H9 (cell line): Measurements from ENCODE around the gene TIMM9. TPM values are rescaled to one million over a fixed set of nuclear protein-coding genes. Genes with fewer than 3 reads are reported as not detected.

ENCODE experiments used
- DNase-seq: peaks from one replicate; pipeline ENCODE4 v3.0.0-alpha.2; 2017
- H2AFZ ChIP-seq: one replicate; pipeline ENCODE4 v1.6.1; 2013; ENCODE audit warnings: mild to moderate bottlenecking, low read length, control low read depth, moderate library complexity
- H2AK5ac ChIP-seq: 2 replicates; pipeline ENCODE4 v1.6.1; 2013; ENCODE audit warnings: low read length, control low read depth, mixed read lengths; ENCODE audit not compliant: insufficient read length
- H2BK120ac ChIP-seq: one replicate; pipeline ENCODE4 v1.6.1; 2013; ENCODE audit warnings: low read depth, mild to moderate bottlenecking, low read length, control low read depth, inconsistent platforms; ENCODE audit not compliant: poor library complexity, severe bottlenecking
- H2BK12ac ChIP-seq: 2 replicates; pipeline ENCODE4 v1.6.1; 2013; ENCODE audit warnings: low read length, control low read depth, mixed read lengths, low read depth; ENCODE audit not compliant: insufficient read length
- H2BK15ac ChIP-seq: 2 replicates; pipeline ENCODE4 v1.6.1; 2013; ENCODE audit warnings: low read depth, low read length, control low read depth
- H2BK20ac ChIP-seq: one replicate; pipeline ENCODE4 v1.6.1; 2013; ENCODE audit warnings: low read depth, mild to moderate bottlenecking, low read length, control low read depth, inconsistent platforms; ENCODE audit not compliant: poor library complexity, severe bottlenecking
- H2BK5ac ChIP-seq: 2 replicates; pipeline ENCODE4 v1.6.1; 2013; ENCODE audit warnings: low read length, control low read depth, mixed read lengths; ENCODE audit not compliant: insufficient read length
- H3K14ac ChIP-seq: 2 replicates; pipeline ENCODE4 v1.6.1; 2013; ENCODE audit warnings: low read length, control low read depth; ENCODE audit not compliant: insufficient read depth
- H3K18ac ChIP-seq: 2 replicates; pipeline ENCODE4 v1.6.1; 2013; ENCODE audit warnings: low read depth, mild to moderate bottlenecking, mixed read lengths, low read length, control low read depth; ENCODE audit not compliant: insufficient read length
- H3K23ac ChIP-seq: 2 replicates; pipeline ENCODE4 v1.6.1; 2013; ENCODE audit warnings: low read length, control low read depth, mixed read lengths, low read depth; ENCODE audit not compliant: insufficient read length
- H3K23me2 ChIP-seq: 2 replicates; pipeline ENCODE4 v1.6.1; 2013; ENCODE audit warnings: low read depth, mild to moderate bottlenecking, mixed read lengths, low read length, control low read depth; ENCODE audit not compliant: insufficient read length, poor library complexity, severe bottlenecking
- H3K27ac ChIP-seq: 2 replicates; pipeline ENCODE4 v1.5.1; 2013; ENCODE audit warnings: low read length, control low read depth, mixed read lengths, low read depth; ENCODE audit not compliant: insufficient read length
- H3K27me3 ChIP-seq: 2 replicates; pipeline ENCODE4 v1.6.1; 2013; ENCODE audit warnings: low read length, control low read depth, inconsistent platforms; ENCODE audit not compliant: insufficient read depth
- H3K4ac ChIP-seq: 2 replicates; pipeline ENCODE4 v1.6.1; 2013; ENCODE audit warnings: low read depth, mild to moderate bottlenecking, control low read depth, inconsistent platforms, low read length, moderate library complexity
- H3K4me1 ChIP-seq: 2 replicates; pipeline ENCODE4 v1.6.1; 2013; ENCODE audit warnings: low read length, control low read depth, inconsistent platforms; ENCODE audit not compliant: insufficient read depth
- H3K4me2 ChIP-seq: 2 replicates; pipeline ENCODE4 v1.6.1; 2013; ENCODE audit warnings: low read length, control low read depth, mixed read lengths; ENCODE audit not compliant: insufficient read length, insufficient read depth
- H3K56ac ChIP-seq: 2 replicates; pipeline ENCODE4 v1.6.1; 2013; ENCODE audit warnings: low read depth, mild to moderate bottlenecking, mixed read lengths, low read length, control low read depth; ENCODE audit not compliant: insufficient read length
- H3K79me1 ChIP-seq: 2 replicates; pipeline ENCODE4 v1.6.1; 2013; ENCODE audit warnings: low read depth, mild to moderate bottlenecking, moderate library complexity, low read length, control low read depth, inconsistent platforms; ENCODE audit not compliant: insufficient read depth, poor library complexity, severe bottlenecking
- H3K79me2 ChIP-seq: 2 replicates; pipeline ENCODE4 v1.6.1; 2013; ENCODE audit warnings: low read length, control low read depth, inconsistent platforms; ENCODE audit not compliant: insufficient read depth
- H3K9ac ChIP-seq: 2 replicates; pipeline ENCODE4 v1.6.1; 2013; ENCODE audit warnings: low read length, control low read depth, mixed read lengths; ENCODE audit not compliant: insufficient read length; ENCODE audit errors: extremely low read depth
- H3K9me3 ChIP-seq: one replicate; pipeline ENCODE4 v1.6.1; 2013; ENCODE audit warnings: low read depth, low read length, inconsistent platforms; ENCODE audit not compliant: control insufficient read depth
- H3T11ph ChIP-seq: one replicate; pipeline ENCODE4 v1.6.1; 2013; ENCODE audit warnings: mild to moderate bottlenecking, low read length, control low read depth, inconsistent platforms
- H4K20me1 ChIP-seq: one replicate; pipeline ENCODE4 v1.6.1; 2013; ENCODE audit not compliant: control insufficient read depth, insufficient read length, insufficient read depth
- H4K5ac ChIP-seq: 2 replicates; pipeline ENCODE4 v1.6.1; 2013; ENCODE audit warnings: low read depth, mild to moderate bottlenecking, mixed read lengths, low read length, control low read depth; ENCODE audit not compliant: insufficient read length
- H4K8ac ChIP-seq: replicated peaks from 2 replicates; pipeline ENCODE4 v1.6.1; 2013; ENCODE audit warnings: low read length, control low read depth, mixed read lengths, low read depth; ENCODE audit not compliant: insufficient read length
- H4K91ac ChIP-seq: 2 replicates; pipeline ENCODE4 v1.6.1; 2013; ENCODE audit warnings: low read depth, mild to moderate bottlenecking, moderate library complexity, mixed read lengths, low read length, control low read depth; ENCODE audit not compliant: insufficient read length
- H3K27ac Mint-ChIP-seq, 3 experiments: 2 replicates in 2 of 3; 3 replicates in 1 of 3; pipeline ENCODE4 v1.8.0; 2020 to 2021; ENCODE audit warnings: mixed read lengths in 3 of 3, mild to moderate bottlenecking in 1 of 3, moderate library complexity in 1 of 3
- H3K27me3 Mint-ChIP-seq: 2 replicates; pipeline ENCODE4 v1.8.0; 2021; ENCODE audit warnings: low read depth, mild to moderate bottlenecking, moderate library complexity, mixed read lengths
- H3K36me3 Mint-ChIP-seq, 3 experiments: 2 replicates in 2 of 3; 3 replicates in 1 of 3; pipeline ENCODE4 v1.8.0; 2020 to 2021; ENCODE audit warnings: low read depth in 3 of 3, mixed read lengths in 3 of 3; ENCODE audit not compliant: insufficient read depth in 1 of 3
- H3K4me1 Mint-ChIP-seq, 2 experiments: 2 replicates each; pipeline ENCODE4 v1.8.0; 2020; ENCODE audit warnings: mixed read lengths in 2 of 2
- H3K4me3 Mint-ChIP-seq, 2 experiments: 2 replicates in 1 of 2; 3 replicates in 1 of 2; pipeline ENCODE4 v1.8.0; 2020 to 2021; ENCODE audit warnings: mild to moderate bottlenecking in 2 of 2, mixed read lengths in 2 of 2, moderate library complexity in 1 of 2
- H3K9me3 Mint-ChIP-seq, 2 experiments: 2 replicates in 1 of 2; 3 replicates in 1 of 2; pipeline ENCODE4 v1.8.0; 2020; ENCODE audit warnings: mild to moderate bottlenecking in 2 of 2, mixed read lengths in 2 of 2, moderate library complexity in 1 of 2
- WGBS: extraction: QIAGEN DNeasy Blood & Tissue Kit; methylation state at CpG from one replicate; pipeline ENCODE4 v1.1.7; 2013; ENCODE audit warnings: missing lambda C conversion rate, low lambda C conversion rate, mixed read lengths; ENCODE audit not compliant: insufficient read length; ENCODE audit errors: extremely low coverage; 5-methylcytosine and 5-hydroxymethylcytosine counted together
- total RNA-seq: library from RNA; stranded (reverse); gene quantifications from 2 replicates; pipeline ENCODE4 v1.2.1, GENCODE V29; 2021
- TF ChIP-seq, protein P1 (sequence below): fragments of 200-600 bp; sonication (generic); conservative IDR thresholded peaks from 3 replicates; pipeline ENCODE4 v1.8.0; 2021; ENCODE audit warnings: antibody characterized with exemption, mild to moderate bottlenecking

Gene TIMM9
- total RNA-seq, 1 experiment from 2014 or later: 51.4 TPM

DNA sequence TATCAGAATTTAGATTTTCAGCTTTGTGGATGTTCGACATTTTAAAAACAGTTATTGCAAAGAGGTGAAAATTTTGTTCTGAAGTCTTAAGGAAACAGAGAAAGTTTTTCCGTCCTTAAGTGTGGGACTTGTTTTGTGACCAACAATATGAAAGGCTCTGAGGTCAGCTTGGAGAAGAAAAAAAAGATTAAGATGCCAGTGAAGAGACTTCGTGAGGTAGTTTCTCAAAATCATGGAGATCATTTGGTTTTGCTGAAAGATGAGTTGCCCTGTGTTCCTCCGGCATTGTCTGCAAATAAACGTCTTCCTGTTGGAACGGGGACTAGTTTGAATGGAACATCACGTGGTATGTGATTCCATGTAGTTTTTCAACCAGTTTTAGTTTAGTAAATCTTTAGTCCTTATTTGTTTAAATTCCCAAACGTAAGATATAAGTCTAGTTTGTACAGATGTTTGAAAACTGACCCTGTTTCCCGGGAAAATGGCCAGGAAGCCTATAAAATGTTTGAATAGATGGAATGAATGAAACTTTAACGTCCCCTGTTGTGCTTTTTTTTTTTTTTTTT lies 870 bp upstream of the TIMM9 start:
- Histone ChIP-seq H3K4me1 (no peaks in the 10 kb centered on the region), H3K18ac (no peak overlapping the region), H2BK12ac (no peak overlapping the region), H3K14ac (no peak overlapping the region), H2AFZ (no peak overlapping the region), H3K4me2 (peak overlapping the region; percentile 88), H3T11ph (no peak overlapping the region), H4K8ac (no peak overlapping the region), H3K23ac (no peak overlapping the region), H3K4ac (no peak overlapping the region), H3K56ac (no peak overlapping the region), H3K27me3 (no peaks in the 10 kb centered on the region), H2BK20ac (no peak overlapping the region), H2BK5ac (no peak overlapping the region), H2BK120ac (no peak overlapping the region), H3K27ac (no peak overlapping the region), H3K9me3 (no peaks in the 10 kb centered on the region), H3K79me2 (peaks cover 2% of the 10 kb centered on the region; the same call in 1 of the 2 replicates), H2BK15ac (no peak overlapping the region), H4K91ac (no peak overlapping the region), H2AK5ac (no peak overlapping the region), H3K23me2 (peaks cover 5% of the 10 kb centered on the region), H3K79me1 (no peaks in the 10 kb centered on the region), H4K20me1 (no peaks in the 10 kb centered on the region), H3K9ac (peak overlapping the region; percentile 60), H4K5ac (no peak overlapping the region)
- H3K27ac Mint-ChIP-seq: peak overlapping the region; percentile 95 to 96 (median 96); a peak in 4 of 7 replicates
- WGBS: no CpG with 5 or more reads among the region's 10 CpGs
- no peak for DNase-seq
- peak overlapping the region; percentile 94 to 96 for H3K4me3 Mint-ChIP-seq
- TF ChIP-seq, protein P1, sequence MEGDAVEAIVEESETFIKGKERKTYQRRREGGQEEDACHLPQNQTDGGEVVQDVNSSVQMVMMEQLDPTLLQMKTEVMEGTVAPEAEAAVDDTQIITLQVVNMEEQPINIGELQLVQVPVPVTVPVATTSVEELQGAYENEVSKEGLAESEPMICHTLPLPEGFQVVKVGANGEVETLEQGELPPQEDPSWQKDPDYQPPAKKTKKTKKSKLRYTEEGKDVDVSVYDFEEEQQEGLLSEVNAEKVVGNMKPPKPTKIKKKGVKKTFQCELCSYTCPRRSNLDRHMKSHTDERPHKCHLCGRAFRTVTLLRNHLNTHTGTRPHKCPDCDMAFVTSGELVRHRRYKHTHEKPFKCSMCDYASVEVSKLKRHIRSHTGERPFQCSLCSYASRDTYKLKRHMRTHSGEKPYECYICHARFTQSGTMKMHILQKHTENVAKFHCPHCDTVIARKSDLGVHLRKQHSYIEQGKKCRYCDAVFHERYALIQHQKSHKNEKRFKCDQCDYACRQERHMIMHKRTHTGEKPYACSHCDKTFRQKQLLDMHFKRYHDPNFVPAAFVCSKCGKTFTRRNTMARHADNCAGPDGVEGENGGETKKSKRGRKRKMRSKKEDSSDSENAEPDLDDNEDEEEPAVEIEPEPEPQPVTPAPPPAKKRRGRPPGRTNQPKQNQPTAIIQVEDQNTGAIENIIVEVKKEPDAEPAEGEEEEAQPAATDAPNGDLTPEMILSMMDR: no peak
- no peaks in the 10 kb centered on the region for H3K27me3 Mint-ChIP-seq
- H3K4me1 Mint-ChIP-seq: peaks cover 11 to 16% of the 10 kb centered on the region in 2 experiments
- H3K36me3 Mint-ChIP-seq: peaks cover 9 to 25% (median 24%) of the 10 kb centered on the region in 3 experiments
- no peaks in the 10 kb centered on the region for H3K9me3 Mint-ChIP-seq
